Fibroblast of lung (primary cell): ENCODE results near the gene HPCAL1. TPM values are rescaled to one million over a fixed set of nuclear protein-coding genes. Genes with fewer than 3 reads are reported as not detected.

Source experiments
- DNase-seq, 2 donors: peaks; one replicate each; pipeline versions ENCODE4 v3.0.0 to v3.0.0-alpha.2; 2010; ENCODE audit warnings: low read depth in 2 of 2
- H2AFZ ChIP-seq: 2 replicates; pipeline ENCODE4 v1.5.1; 2012; ENCODE audit warnings: low read length, control low read depth, inconsistent platforms
- H3K27ac ChIP-seq: 2 replicates; pipeline ENCODE4 v1.5.1; 2011; ENCODE audit warnings: low read length, control low read depth; ENCODE audit not compliant: insufficient read depth
- H3K27me3 ChIP-seq: 2 replicates; pipeline ENCODE4 v1.5.1; 2011; ENCODE audit warnings: mild to moderate bottlenecking, low read length; ENCODE audit not compliant: control insufficient read depth, insufficient read depth
- H3K36me3 ChIP-seq: 2 replicates; pipeline ENCODE4 v1.5.1; 2011; ENCODE audit warnings: low read length; ENCODE audit not compliant: control insufficient read depth, insufficient read depth
- H3K4me1 ChIP-seq: 2 replicates; pipeline ENCODE4 v1.5.1; 2011; ENCODE audit warnings: low read length; ENCODE audit not compliant: control insufficient read depth, insufficient read depth; ENCODE audit errors: extremely low read depth
- H3K4me2 ChIP-seq: 2 replicates; pipeline ENCODE4 v1.5.1; 2011; ENCODE audit warnings: low read length, control low read depth; ENCODE audit not compliant: insufficient read depth; ENCODE audit errors: extremely low read depth
- H3K4me3 ChIP-seq, 4 experiments: fragments of 200-600 bp in 1 of 4; sonication (generic) in 1 of 4; replicated peaks in 1 of 4; 2 replicates each; pipeline ENCODE4 v1.5.1; 2011 to 2016; ENCODE audit warnings: low read length in 4 of 4, low read depth in 3 of 4, mild to moderate bottlenecking in 3 of 4, control low read depth in 2 of 4, inconsistent platforms in 1 of 4, mixed read lengths in 1 of 4; ENCODE audit not compliant: insufficient read depth in 1 of 4; ENCODE audit errors: control extremely low read depth in 1 of 4
- H3K79me2 ChIP-seq: 2 replicates; pipeline ENCODE4 v1.5.1; 2012; ENCODE audit warnings: mild to moderate bottlenecking, low read length, inconsistent platforms; ENCODE audit not compliant: control insufficient read depth, insufficient read depth
- H3K9ac ChIP-seq: 2 replicates; pipeline ENCODE4 v1.5.1; 2011; ENCODE audit warnings: mild to moderate bottlenecking, low read length, control low read depth; ENCODE audit not compliant: insufficient read depth
- H3K9me3 ChIP-seq: 2 replicates; pipeline ENCODE4 v1.5.1; 2012; ENCODE audit warnings: low read depth, low read length; ENCODE audit not compliant: control insufficient read depth, insufficient read depth
- H4K20me1 ChIP-seq: 2 replicates; pipeline ENCODE4 v1.5.1; 2011; ENCODE audit warnings: low read length; ENCODE audit not compliant: control insufficient read depth, insufficient read depth; ENCODE audit errors: extremely low read depth
- CTCF ChIP-seq, 2 donors: IDR thresholded peaks in 1 of 2; conservative IDR thresholded peaks in 1 of 2; 1 replicate in 1 of 2; 2 replicates in 1 of 2; pipeline ENCODE4 v1.5.1; 2011 to 2012; ENCODE audit warnings: low read length in 2 of 2, control low read depth in 1 of 2, inconsistent platforms in 1 of 2, low read depth in 1 of 2, mild to moderate bottlenecking in 1 of 2
- EZH2 ChIP-seq: IDR thresholded peaks from 2 replicates; pipeline ENCODE4 v1.5.1; 2012; ENCODE audit warnings: low read length, control low read depth, mild to moderate bottlenecking; ENCODE audit errors: missing control alignments
- polyA plus RNA-seq, 2 donors: library from polyadenylated mRNA; depleted of rRNA in 1 of 2; stranded (reverse) in 1 of 2; unstranded in 1 of 2; fragments of >200 nt; gene quantifications; 2 replicates each; pipeline ENCODE4 v1.2.1, GENCODE V29; 2011 to 2012; ENCODE audit warnings: missing spikeins in 1 of 2
- total RNA-seq: library from RNA; depleted of rRNA; stranded (reverse); fragments of >200 nt; gene quantifications from 2 replicates; pipeline ENCODE4 v1.2.1, GENCODE V29; 2014

The HPCAL1 gene
- total and polyA plus RNA-seq, 2 donors (not counting 1 experiment from before 2014, with no cell fraction given): 11.4 to 34.5 TPM

- H3K4me2 ChIP-seq: no peak overlapping the region
- no peak overlapping the region for H3K27ac ChIP-seq
- no peak for DNase-seq
- H3K27me3 ChIP-seq: no peaks in the 10 kb centered on the region
- no peaks in the 10 kb centered on the region for H4K20me1 ChIP-seq
- H3K4me3 ChIP-seq: no peak overlapping the region
- no peaks in the 10 kb centered on the region for H3K79me2 ChIP-seq
- H3K4me1 ChIP-seq: no peaks in the 10 kb centered on the region
- TF ChIP-seq CTCF (conservative IDR thresholded peaks at IDR 0.05 in 1 of 2, IDR thresholded peaks at IDR 0.05 in 1 of 2; ENCODE audit: low read depth in 1 of 2, low read length in 2 of 2) (no peak), EZH2 (no peak)
- H2AFZ ChIP-seq: no peak overlapping the region
- no peaks in the 10 kb centered on the region for H3K9me3 ChIP-seq
- no peaks in the 10 kb centered on the region for H3K36me3 ChIP-seq
- no peak overlapping the region for H3K9ac ChIP-seq
Measured at GRCh38 chr2:10339647-10340592, 37.2 kb downstream of the HPCAL1 start.

- Histone ChIP-seq H3K4me3 (no peak overlapping the region), H3K79me2 (no peaks in the 10 kb centered on the region), H4K20me1 (no peaks in the 10 kb centered on the region), H3K4me2 (no peak overlapping the region), H3K27ac (no peak overlapping the region), H3K4me1 (no peaks in the 10 kb centered on the region), H3K27me3 (no peaks in the 10 kb centered on the region), H3K9ac (no peak overlapping the region), H3K36me3 (no peaks in the 10 kb centered on the region), H3K9me3 (no peaks in the 10 kb centered on the region), H2AFZ (no peak overlapping the region)
- DNase-seq: no peak
- TF ChIP-seq EZH2: no peak
- no peak for TF ChIP-seq CTCF (conservative IDR thresholded peaks at IDR 0.05 in 1 of 2, IDR thresholded peaks at IDR 0.05 in 1 of 2; ENCODE audit: low read depth in 1 of 2, low read length in 2 of 2)
Measured at GRCh38 chr2:10340593-10340975, 37.9 kb downstream of the HPCAL1 start.

- Histone ChIP-seq H3K9me3 (no peaks in the 10 kb centered on the region), H3K4me1 (no peaks in the 10 kb centered on the region), H2AFZ (no peak overlapping the region), H3K4me3 (no peak overlapping the region), H3K9ac (no peak overlapping the region), H4K20me1 (no peaks in the 10 kb centered on the region), H3K4me2 (no peak overlapping the region), H3K27ac (no peak overlapping the region), H3K27me3 (no peaks in the 10 kb centered on the region), H3K79me2 (no peaks in the 10 kb centered on the region), H3K36me3 (no peaks in the 10 kb centered on the region)
- TF ChIP-seq CTCF (conservative IDR thresholded peaks at IDR 0.05 in 1 of 2, IDR thresholded peaks at IDR 0.05 in 1 of 2; ENCODE audit: low read depth in 1 of 2, low read length in 2 of 2) (no peak), EZH2 (no peak)
- DNase-seq: no peak
Measured at GRCh38 chr2:10341193-10341592, 38.5 kb downstream of the HPCAL1 start.
